Mucosa of rectum (tissue), 2 donors: ENCODE measurements around the gene CTH.
"Not testable (repeated sequence)": the region's sequence is repeated elsewhere in the genome, so short reads cannot be mapped to it uniquely, and the experiment has no call there.

Experiments used
- H3K27ac ChIP-seq, 2 donors: one replicate each; pipeline ENCODE4 v1.7.0; 2013; ENCODE audit warnings: inconsistent platforms in 2 of 2, low read depth in 2 of 2, low read length in 2 of 2
- H3K27me3 ChIP-seq, 2 donors: one replicate each; pipeline ENCODE4 v1.7.0; 2013; ENCODE audit warnings: low read length in 2 of 2; ENCODE audit not compliant: control insufficient read depth in 2 of 2, insufficient read depth in 2 of 2
- H3K36me3 ChIP-seq, 2 donors: one replicate each; pipeline ENCODE4 v1.7.0; 2013; ENCODE audit warnings: low read length in 2 of 2; ENCODE audit not compliant: control insufficient read depth in 2 of 2, insufficient read depth in 2 of 2
- H3K4me1 ChIP-seq, 2 donors: one replicate each; pipeline ENCODE4 v1.7.0; 2013; ENCODE audit warnings: low read length in 2 of 2, mild to moderate bottlenecking in 1 of 2; ENCODE audit not compliant: control insufficient read depth in 2 of 2, insufficient read depth in 2 of 2
- H3K4me3 ChIP-seq, 2 donors: one replicate each; pipeline ENCODE4 v1.7.0; 2013; ENCODE audit warnings: low read length in 2 of 2
- H3K9ac ChIP-seq, 2 donors: one replicate each; pipeline ENCODE4 v1.7.0; 2013; ENCODE audit warnings: low read length in 2 of 2, low read depth in 1 of 2, mild to moderate bottlenecking in 1 of 2
- H3K9me3 ChIP-seq, 2 donors: one replicate each; pipeline ENCODE4 v1.7.0; 2013; ENCODE audit warnings: low read length in 2 of 2; ENCODE audit not compliant: control insufficient read depth in 2 of 2
- donor health status: healthy.
- donor health status: Normal muscosa, but diverticular disease.

CTH gene

DNA sequence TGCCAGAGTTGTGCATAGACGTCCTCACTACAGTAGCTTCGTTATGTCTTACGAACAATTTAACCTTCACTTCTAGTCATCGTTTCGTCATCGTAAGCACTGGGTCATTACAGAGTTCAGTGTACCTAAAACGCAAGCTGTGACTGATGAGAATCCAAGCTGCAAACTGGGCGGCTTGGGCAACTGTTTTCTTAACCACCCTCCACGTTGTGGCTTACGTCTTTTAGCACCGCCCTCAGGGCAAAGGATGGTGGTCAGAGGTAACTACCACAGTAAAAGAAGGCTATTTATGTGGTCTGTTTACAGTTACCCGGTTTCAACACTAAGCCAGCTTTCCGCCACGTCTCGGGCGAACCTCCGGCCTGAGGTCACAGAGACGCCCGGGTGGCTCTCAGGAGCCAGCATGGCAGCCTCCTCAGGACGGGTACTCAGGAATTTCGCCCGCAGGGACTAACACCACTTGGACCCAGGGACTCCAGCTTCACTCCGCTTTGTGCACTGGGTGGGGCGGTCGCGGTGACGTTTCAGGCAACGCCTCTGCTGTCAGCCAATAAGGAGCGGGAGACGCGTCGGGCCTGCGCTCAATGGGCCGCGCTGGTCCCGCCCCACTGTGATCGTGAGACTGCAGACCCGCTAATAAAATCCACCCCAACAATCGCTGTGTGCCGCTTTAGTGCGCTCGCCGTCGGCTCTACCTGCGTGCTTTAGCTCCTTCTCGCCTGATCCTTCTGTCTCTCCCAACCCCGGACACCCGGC, at the start of gene CTH:
TSS of gene CTH (plus strand) at position 665 of the 756 bp plus-strand sequence. CDS start 148 bp downstream, outside the sequence.
- Histone ChIP-seq H3K4me1 (peaks cover 7 to 10% of the 10 kb centered on the region in 2 donors), H3K36me3 (no peaks in the 10 kb centered on the region), H3K9ac (peak within 1 kb of the TSS; percentile 91 to 98), H3K9me3 (no peaks in the 10 kb centered on the region), H3K27ac (peak within 1 kb of the TSS; percentile 98 to 99), H3K4me3 (peak within 1 kb of the TSS; percentile 80 to 99), H3K27me3 (no peaks in the 10 kb centered on the region)

DNA sequence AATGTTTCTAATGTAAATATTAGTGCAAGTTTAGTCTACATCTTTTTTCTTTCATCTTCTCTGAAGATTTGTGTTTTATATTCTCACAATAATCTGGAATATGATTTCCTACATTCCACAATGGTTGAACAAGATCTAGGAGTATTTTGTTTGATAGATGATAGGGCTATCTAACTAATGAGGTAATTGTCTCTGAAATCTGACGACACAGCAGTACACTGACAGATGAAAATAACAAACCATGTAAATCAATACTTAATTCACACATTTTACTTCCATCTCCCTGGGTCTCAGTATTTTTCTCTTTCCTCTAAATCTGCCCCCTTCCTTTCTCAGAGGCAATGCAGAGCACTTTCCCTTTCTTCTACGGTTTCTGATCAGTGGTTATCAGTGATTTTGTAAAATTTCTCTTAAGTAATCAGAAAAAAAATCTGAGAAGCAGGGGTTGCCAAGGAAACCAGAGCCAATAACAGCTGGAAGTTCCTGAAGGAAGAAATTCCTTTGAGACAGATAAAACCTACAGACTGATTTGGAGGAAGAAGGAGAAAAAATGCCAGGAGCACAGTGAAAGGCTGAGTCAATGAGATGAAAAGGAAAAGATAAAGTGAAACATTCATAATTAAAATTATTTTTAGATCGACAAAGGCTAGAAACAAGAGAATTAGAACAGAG, 49.2 kb upstream of the CTH start:
- H3K4me1 ChIP-seq: no peaks in the 10 kb centered on the region
- H3K36me3 ChIP-seq: no peaks in the 10 kb centered on the region
- no peak overlapping the region for H3K27ac ChIP-seq
- no peaks in the 10 kb centered on the region for H3K27me3 ChIP-seq
- H3K9me3 ChIP-seq: no peaks in the 10 kb centered on the region
- no peak overlapping the region for H3K4me3 ChIP-seq
- no peak overlapping the region for H3K9ac ChIP-seq

DNA sequence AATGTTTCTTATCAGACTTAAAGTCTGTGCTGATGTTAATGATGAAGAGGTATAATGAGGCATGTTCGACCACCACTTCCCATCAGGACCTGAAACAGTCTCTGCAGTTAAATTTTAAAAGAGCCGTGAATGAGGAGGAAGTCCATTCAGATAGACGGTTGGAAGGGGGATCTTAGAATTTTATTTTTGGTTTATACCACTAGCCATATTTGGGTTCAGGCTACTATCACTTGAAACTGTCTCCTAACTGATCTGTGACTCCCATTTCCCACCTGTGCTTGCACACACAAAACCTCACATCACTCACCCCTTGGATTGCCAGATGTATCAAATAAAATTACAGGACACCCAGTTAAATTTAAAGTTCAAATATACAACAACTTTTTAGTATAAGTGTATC, 46.6 kb upstream of the CTH start:
- H3K27me3 ChIP-seq: no peaks in the 10 kb centered on the region
- H3K4me3 ChIP-seq: no peak overlapping the region
- no peak overlapping the region for H3K9ac ChIP-seq
- H3K27ac ChIP-seq: no peak overlapping the region
- H3K4me1 ChIP-seq: peaks cover 2 to 4% of the 10 kb centered on the region in 2 donors
- H3K36me3 ChIP-seq: no peaks in the 10 kb centered on the region
- no peaks in the 10 kb centered on the region for H3K9me3 ChIP-seq

DNA sequence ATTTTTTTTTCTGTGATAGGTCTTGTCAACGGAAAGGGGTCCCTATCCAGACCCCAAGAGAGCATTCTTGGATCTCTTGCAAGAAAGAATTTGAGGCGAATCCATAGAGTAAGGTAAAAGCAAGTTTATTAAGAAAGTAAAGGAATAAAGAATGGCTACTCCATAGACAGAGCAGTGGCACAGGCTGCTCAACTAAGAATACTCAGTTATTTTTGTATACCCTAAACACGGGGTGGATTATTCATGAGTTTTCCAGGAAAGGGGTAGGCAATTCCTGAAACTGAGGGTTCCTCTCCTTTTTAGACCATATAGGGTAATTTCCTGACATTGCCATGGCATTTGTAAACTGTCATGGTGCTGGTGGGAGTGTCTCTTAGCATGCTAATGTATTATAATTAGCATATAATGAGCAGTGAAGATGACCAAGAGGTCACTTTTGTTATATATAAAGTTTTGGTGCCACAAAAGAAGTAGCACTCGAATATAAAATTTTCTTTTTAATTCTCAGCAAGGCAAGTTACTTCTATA, 44.6 kb upstream of the CTH start:
- H3K9ac ChIP-seq, H3K9me3 ChIP-seq, H3K4me1 ChIP-seq, H3K27ac ChIP-seq, H3K4me3 ChIP-seq, H3K27me3 ChIP-seq, H3K36me3 ChIP-seq: not testable (repeated sequence)

DNA sequence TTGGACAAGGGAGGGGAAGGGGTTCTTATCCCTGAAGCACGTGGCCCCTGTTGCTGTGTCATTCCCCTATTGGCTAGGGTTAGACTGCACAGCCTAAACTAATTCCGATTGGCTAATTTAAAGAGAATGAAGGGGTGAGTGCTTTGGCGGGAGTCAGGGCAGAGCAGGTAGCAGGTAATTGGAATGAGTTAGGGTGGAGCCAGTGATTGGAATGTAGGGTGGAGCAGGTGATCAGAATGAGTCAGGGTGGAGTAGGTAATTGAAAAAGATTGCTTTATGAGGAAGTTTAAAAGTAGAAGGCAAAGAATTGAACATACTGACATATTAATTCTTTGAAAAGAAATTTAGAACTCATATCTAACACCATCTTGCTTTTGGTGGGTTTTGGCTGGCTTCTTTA, 44.1 kb upstream of the CTH start:
- not testable (repeated sequence) for H3K9me3 ChIP-seq, H3K9ac ChIP-seq, H3K27me3 ChIP-seq, H3K4me1 ChIP-seq, H3K36me3 ChIP-seq
- Histone ChIP-seq H3K27ac (peak overlapping the region; percentile 16 to 62), H3K4me3 (peak overlapping the region in 1 of 2 donors; percentile 42)

DNA sequence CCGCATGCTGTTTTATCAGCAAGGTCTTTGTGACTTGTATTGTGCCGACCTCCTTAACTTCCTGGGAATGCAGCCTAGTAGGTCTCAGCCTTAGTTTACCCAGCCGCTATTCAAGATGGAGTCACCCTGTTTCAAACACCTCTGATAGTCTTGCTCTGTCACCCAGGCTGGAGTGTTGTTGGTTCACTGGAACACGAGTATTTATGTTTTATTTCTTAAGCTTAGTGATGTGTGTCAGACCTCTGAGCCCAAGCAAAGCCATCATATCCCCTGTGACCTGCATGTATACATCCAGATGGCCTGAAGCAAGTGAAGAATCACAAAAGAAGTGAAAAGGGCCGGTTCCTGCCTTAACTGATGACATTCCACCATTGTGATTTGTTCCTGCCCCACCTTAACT, 43.7 kb upstream of the CTH start:
- H3K27me3 ChIP-seq, H3K36me3 ChIP-seq, H3K4me1 ChIP-seq, H3K9me3 ChIP-seq, H3K9ac ChIP-seq: not testable (repeated sequence)
- peak overlapping the region in 1 of 2 donors; percentile 42 for H3K4me3 ChIP-seq
- peak overlapping the region; percentile 16 to 62 for H3K27ac ChIP-seq

DNA sequence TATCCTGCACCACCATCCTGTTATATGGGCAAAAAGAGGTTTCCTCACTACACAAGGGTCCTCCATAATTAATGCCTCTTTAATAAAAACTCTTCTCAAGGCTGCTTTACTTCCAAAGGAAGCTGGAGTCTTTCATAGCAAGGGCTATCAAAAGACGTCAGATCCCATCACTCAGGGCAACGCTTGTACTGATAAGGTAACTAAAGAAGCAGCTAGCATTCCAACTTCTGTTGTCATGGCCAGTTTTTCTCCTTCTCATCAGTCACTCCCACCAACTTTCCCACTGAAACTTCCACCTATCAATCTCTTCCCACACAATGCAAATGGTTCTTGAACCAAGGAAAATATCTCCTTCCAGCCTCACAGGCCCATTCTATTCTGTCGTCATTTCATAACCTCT, 39.5 kb upstream of the CTH start:
- H3K27ac ChIP-seq, H3K4me1 ChIP-seq, H3K9me3 ChIP-seq, H3K27me3 ChIP-seq, H3K4me3 ChIP-seq, H3K36me3 ChIP-seq, H3K9ac ChIP-seq: not testable (repeated sequence)

DNA sequence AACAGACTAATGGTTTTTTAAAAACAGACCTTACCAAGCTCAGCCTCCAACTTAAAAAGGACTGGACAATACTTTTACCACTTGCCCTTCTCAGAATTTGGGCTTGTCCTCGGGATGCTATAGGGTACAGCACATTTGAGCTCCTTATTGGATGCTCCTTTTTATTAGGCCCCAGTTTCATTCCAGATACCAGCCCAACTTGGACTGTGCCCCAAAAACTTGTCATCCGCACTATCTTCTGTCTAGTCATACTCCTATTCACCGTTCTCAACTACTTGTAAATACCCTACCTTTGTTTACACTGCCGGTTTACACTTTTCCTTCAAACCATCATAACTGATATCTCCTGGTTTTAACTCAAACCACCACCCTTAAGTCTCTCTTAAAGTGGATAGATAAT, 38.6 kb upstream of the CTH start:
- peaks cover 0 to 1% of the 10 kb centered on the region in 2 donors for H3K4me1 ChIP-seq
- H3K36me3 ChIP-seq: no peaks in the 10 kb centered on the region
- H3K4me3 ChIP-seq: no peak overlapping the region
- H3K9me3 ChIP-seq: no peaks in the 10 kb centered on the region
- H3K9ac ChIP-seq: no peak overlapping the region
- H3K27ac ChIP-seq: no peak overlapping the region
- H3K27me3 ChIP-seq: no peaks in the 10 kb centered on the region

DNA sequence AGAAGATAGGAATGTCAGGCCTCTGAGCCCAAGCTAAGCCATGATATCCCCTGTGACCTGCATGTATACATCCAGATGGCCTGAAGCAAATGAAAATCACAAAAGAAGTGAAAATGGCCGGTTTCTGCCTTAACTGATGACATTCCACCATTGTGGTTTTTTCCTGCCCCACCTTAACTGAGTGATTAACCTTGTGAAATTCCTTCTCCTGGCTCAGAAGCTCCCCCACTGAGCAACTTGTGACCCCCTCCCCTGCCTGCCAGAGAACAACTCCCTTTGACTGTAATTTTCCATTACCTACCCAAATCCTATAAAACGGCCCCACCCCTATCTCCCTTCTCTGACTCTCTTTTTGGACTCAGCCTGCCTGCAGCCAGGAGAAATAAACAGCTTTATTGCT, 37.5 kb upstream of the CTH start:
- H3K36me3 ChIP-seq, H3K27me3 ChIP-seq, H3K9me3 ChIP-seq, H3K4me3 ChIP-seq, H3K9ac ChIP-seq, H3K4me1 ChIP-seq, H3K27ac ChIP-seq: not testable (repeated sequence)

DNA sequence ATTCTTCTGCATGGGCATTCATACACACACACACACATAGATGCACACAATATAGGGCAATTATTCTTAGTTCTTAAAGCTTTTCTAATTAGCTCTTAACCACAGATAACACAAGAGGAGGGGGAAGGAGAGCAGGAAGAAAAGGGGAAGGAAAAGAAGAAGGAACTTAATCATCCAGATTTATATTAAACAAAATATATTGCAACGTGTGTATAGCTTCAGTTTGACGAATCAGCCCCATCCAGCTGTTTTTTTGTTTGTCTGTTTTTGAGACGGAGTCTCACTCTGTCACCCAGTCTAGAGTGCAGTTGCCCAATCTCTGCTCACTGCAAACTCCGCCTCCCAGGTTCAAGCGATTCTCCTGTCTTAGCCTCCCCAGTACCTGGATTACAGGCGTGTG, 34.9 kb upstream of the CTH start:
- Histone ChIP-seq H3K27ac (no peak overlapping the region), H3K9ac (no peak overlapping the region), H3K9me3 (no peaks in the 10 kb centered on the region), H3K4me1 (no peaks in the 10 kb centered on the region), H3K27me3 (no peaks in the 10 kb centered on the region), H3K4me3 (no peak overlapping the region), H3K36me3 (no peaks in the 10 kb centered on the region)
